Activated naive CD8-positive, alpha-beta T cell treated with anti-CD3 and anti-CD28 coated beads, Interleukin-2, amount 10 ng/mL, durations not matched to agents 7 days and 5 days (primary cell): ENCODE measurements around the gene CLIC4. TPM values are rescaled to one million over a fixed set of nuclear protein-coding genes. Genes with fewer than 3 reads are reported as not detected.

Experiments used
- ATAC-seq: fragments of 150-1000 bp; cut with Tn5 transposase; one replicate; pipeline ENCODE4 v1.10.0; 2021; ENCODE audit warnings: low read depth, moderate library complexity
- POLR2A ChIA-PET: fragments of 350-600 bp; sonication (Branson Sonifier 250); formaldehyde crosslinking; loops from one replicate; lab custom pipeline; 2021; ENCODE audit warnings: antibody characterized with exemption; lab: Charles Lee
- DNase-seq: peaks from one replicate; pipeline ENCODE4 v3.0.0; 2021
- H3K27ac Mint-ChIP-seq: one replicate; pipeline ENCODE4 v1.8.0; 2022; ENCODE audit warnings: mild to moderate bottlenecking, mixed read lengths
- H3K27me3 Mint-ChIP-seq: one replicate; pipeline ENCODE4 v1.8.0; 2022; ENCODE audit warnings: mild to moderate bottlenecking, moderate library complexity, mixed read lengths
- H3K36me3 Mint-ChIP-seq: one replicate; pipeline ENCODE4 v1.8.0; 2021; ENCODE audit warnings: mild to moderate bottlenecking, mixed read lengths
- H3K4me1 Mint-ChIP-seq: one replicate; pipeline ENCODE4 v1.8.0; 2021; ENCODE audit warnings: mixed read lengths
- H3K4me3 Mint-ChIP-seq: one replicate; pipeline ENCODE4 v1.8.0; 2022; ENCODE audit warnings: mild to moderate bottlenecking, moderate library complexity, mixed read lengths
- H3K9me3 Mint-ChIP-seq: one replicate; pipeline ENCODE4 v1.8.0; 2021; ENCODE audit warnings: mixed read lengths
- total RNA-seq, 2 experiments: library from RNA; stranded (reverse); gene quantifications; one replicate each; pipeline ENCODE4 v1.2.3, GENCODE V29; 2021

Gene CLIC4
- total RNA-seq, 2 experiments from 2014 or later: 9.1 to 9.8 TPM

DNA sequence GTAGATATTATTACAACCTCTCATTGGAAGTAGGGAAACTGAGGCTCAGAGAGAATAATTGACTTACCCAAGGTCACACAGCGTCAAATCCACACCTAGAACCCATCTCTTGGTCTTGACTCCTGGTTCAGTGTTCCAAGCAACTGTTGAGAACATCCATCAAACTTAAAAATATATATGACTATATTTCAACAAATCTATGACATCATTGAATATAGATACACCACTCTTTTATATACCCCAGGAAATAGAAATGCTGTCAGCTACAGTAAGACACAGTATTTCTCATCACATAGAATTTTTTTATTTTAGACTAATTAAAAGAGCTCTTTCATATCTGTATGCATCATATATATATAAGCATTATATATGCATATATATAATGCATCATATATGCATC, 127.9 kb downstream of the CLIC4 start:
- no peaks in the 10 kb centered on the region for H3K9me3 Mint-ChIP-seq
- peaks cover 6% of the 10 kb centered on the region for H3K4me1 Mint-ChIP-seq
- ATAC-seq (no peak), DNase-seq (no peak)
- no peak overlapping the region for H3K4me3 Mint-ChIP-seq
- peaks cover 24% of the 10 kb centered on the region for H3K27me3 Mint-ChIP-seq
- no peaks in the 10 kb centered on the region for H3K36me3 Mint-ChIP-seq
- no peak overlapping the region for H3K27ac Mint-ChIP-seq
- POLR2A ChIA-PET: no interaction called here

DNA sequence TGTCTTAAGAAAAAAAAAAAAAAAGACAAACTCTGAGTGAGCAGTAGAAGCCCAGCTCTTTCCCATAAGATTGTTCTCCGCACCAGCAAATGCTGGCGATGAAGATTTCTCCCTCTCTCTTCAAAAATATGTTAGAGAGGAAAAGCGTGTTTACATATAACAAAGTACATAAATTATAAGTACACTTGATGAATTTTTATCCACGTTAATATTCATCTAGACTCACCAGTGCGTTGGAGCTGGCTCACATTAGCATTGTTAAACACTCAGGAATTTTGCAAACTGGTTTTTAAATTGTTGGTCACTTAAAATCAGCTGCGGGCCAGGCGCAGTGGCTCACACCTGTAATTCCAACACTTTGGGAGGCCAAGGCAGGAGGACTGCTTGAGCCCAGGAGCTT, 128.8 kb downstream of the CLIC4 start:
- DNase-seq (no peak), ATAC-seq (no peak)
- no peak overlapping the region for H3K4me3 Mint-ChIP-seq
- peaks cover 31% of the 10 kb centered on the region for H3K27me3 Mint-ChIP-seq
- H3K9me3 Mint-ChIP-seq: no peaks in the 10 kb centered on the region
- no peak overlapping the region for H3K27ac Mint-ChIP-seq
- POLR2A ChIA-PET: no interaction called here
- peaks cover 6% of the 10 kb centered on the region for H3K4me1 Mint-ChIP-seq
- H3K36me3 Mint-ChIP-seq: no peaks in the 10 kb centered on the region

DNA sequence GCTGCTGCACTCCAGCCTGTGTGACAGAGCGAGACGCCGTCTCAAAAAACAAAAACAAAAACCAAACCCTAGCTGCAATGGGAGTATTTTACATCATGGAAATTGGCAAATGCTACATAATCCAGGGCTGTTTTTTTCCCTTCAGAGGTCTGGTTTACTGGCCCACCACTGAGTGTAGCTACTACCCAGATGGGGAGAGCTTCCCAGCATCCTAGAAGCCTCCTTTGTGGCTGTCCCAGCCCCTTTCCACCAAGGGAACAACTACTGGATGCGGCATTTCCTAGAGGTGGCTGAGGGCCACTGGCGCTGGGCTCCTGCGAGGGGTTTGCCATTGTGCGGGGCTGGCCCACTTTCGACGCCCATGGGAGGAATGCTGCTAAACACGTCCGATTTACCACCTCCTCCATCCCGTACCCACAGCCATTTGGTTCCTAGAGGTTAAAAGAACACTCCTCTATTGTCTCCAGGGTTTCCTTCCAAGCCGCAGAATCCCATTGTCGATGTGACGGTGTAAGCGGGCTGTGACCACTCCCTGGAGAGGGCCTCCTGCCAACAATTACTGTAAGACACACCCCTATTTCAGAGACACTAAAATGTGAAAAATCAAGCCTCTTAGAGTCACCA, 129.5 kb downstream of the CLIC4 start:
- DNase-seq: no peak
- peaks cover 32% of the 10 kb centered on the region for H3K27me3 Mint-ChIP-seq

DNA sequence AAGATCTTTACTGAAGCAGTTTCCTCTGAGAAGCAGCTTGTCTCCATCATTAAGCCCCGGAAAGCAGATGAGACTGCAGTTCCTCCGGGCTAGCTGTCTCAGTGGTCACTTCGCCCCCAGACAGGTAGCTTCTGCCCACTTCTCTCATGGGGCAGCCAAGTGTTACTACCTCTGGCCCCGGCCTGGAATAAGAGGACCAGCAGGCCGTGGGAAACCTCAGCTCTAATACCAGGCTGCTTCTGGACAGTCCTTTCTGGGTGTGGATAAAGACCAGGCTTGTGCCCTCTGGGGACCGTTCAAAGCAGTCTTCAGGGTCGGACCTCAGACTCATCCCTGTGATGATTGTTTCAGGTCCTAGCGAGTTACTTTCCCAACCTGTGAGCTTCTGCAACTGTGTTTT, 130.0 kb downstream of the CLIC4 start:
- H3K27ac Mint-ChIP-seq: no peak overlapping the region
- peaks cover 6% of the 10 kb centered on the region for H3K4me1 Mint-ChIP-seq
- peaks cover 3% of the 10 kb centered on the region for H3K9me3 Mint-ChIP-seq
- no peak overlapping the region for H3K4me3 Mint-ChIP-seq
- DNase-seq: no peak
- H3K36me3 Mint-ChIP-seq: no peaks in the 10 kb centered on the region
- no peak for ATAC-seq
- peaks cover 33% of the 10 kb centered on the region for H3K27me3 Mint-ChIP-seq
- POLR2A ChIA-PET: no interaction called here

More for the DNA sequence above, 129.5 kb downstream of the CLIC4 start:
- no peak for ATAC-seq
- Mint-ChIP-seq H3K9me3 (no peaks in the 10 kb centered on the region), H3K36me3 (no peaks in the 10 kb centered on the region), H3K4me1 (peaks cover 6% of the 10 kb centered on the region), H3K27ac (no peak overlapping the region), H3K4me3 (no peak overlapping the region)
- POLR2A ChIA-PET: no interaction called here

DNA sequence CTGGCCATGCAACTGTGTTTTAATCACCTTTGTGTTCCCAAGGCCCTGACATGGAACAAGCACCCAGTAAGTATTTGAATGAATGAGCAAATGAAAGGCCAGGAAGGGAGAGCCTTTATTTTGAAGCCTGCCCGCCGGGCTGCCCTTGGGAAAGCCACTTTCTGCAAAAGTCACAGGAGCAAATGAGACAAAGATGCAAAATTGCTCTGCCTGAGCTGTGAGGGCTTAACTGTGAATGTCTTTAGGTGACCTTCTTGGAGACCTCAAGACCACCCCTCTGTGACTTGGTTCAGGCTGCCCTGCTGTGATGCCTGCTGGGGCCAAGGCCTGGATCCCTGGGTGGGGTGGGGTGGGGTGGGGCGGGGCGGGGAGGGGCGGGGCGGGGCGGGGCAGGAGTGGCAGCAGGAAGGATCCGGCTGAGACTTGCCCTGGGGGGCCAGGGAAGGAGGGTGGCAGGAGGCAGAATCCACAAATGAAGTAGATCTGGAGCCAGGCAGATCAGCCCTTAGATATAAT, 130.8 kb downstream of the CLIC4 start:
- ATAC-seq (no peak), DNase-seq (no peak)
- no peaks in the 10 kb centered on the region for H3K36me3 Mint-ChIP-seq
- peaks cover 2% of the 10 kb centered on the region for H3K4me1 Mint-ChIP-seq
- H3K27ac Mint-ChIP-seq: no peak overlapping the region
- no peak overlapping the region for H3K4me3 Mint-ChIP-seq
- POLR2A ChIA-PET: no interaction called here
- peaks cover 3% of the 10 kb centered on the region for H3K9me3 Mint-ChIP-seq
- peaks cover 38% of the 10 kb centered on the region for H3K27me3 Mint-ChIP-seq

DNA sequence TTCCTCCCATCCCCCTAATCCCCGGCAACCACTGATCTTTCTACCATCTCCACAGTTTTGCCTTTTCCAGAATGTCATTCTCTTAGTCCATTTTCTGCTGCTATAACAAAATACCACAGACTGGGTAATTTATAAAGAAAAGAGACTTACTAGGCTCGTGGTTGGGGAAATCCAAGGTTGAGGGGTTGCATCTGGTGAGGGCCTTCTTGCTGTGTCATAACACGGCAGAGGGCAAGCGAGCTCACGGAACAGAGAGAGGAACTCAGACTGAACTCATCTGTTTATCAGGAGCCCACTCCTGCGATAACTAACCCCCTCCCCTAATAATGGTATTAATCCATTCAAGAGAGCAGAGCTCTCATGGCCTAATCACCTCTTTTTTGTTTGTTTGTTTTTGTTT, 132.8 kb downstream of the CLIC4 start:
- no peak for ATAC-seq
- no peak for DNase-seq
- H3K36me3 Mint-ChIP-seq: no peaks in the 10 kb centered on the region
- H3K9me3 Mint-ChIP-seq: peaks cover 8% of the 10 kb centered on the region
- peaks cover 47% of the 10 kb centered on the region for H3K27me3 Mint-ChIP-seq
- H3K4me3 Mint-ChIP-seq: no peak overlapping the region
- H3K27ac Mint-ChIP-seq: no peak overlapping the region
- no peaks in the 10 kb centered on the region for H3K4me1 Mint-ChIP-seq
- POLR2A ChIA-PET: no interaction called here

DNA sequence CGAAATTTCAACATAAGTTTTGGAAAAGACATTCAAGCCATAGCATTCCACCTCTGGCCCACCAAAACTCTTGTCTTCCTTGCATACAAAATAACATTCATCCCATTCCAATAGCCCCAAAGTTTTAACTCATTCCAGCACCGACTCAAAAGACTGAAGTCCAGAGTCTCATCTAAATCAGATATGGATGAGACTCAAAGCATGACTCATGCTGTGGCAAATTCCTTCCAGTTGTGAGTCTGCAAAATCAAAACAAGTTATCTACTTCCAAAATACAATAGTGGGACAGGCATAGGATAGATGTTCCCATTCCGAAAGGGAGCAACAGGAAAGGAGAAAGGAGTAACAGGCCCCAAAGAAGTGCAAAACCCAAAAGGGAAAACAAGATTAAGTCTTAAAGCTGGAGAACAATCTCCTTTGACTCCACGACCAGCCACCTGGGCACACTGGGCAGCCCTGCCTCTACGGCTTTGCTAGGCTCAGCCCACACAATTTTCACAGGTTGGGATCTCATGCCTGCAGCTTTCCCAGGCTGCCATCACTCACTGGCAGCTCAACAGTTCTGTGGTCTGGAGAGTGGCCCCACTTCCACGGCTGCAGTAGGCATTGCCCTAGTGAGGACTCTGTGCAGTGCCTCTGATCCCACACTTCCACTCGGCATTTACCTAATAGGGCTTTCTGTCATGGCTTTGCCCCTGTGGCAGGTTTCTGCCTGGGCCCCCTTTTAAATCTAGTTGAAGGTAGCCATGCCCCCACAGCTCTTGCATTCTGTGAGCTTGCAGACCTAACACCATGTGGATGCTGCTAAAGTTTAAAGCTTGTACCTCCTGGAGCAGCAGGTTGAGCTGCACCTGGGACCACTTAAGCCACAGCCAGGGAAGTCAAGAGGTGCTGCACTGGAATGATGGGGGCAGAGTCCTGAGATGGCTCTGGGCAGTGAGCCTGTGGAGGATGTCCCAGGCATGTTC, 133.8 kb downstream of the CLIC4 start:
- H3K9me3 Mint-ChIP-seq: peaks cover 9% of the 10 kb centered on the region
- POLR2A ChIA-PET: no interaction called here
- no peak for ATAC-seq
- DNase-seq: no peak
- no peaks in the 10 kb centered on the region for H3K4me1 Mint-ChIP-seq
- no peak overlapping the region for H3K27ac Mint-ChIP-seq
- H3K36me3 Mint-ChIP-seq: no peaks in the 10 kb centered on the region
- H3K4me3 Mint-ChIP-seq: no peak overlapping the region
- H3K27me3 Mint-ChIP-seq: peaks cover 54% of the 10 kb centered on the region

DNA sequence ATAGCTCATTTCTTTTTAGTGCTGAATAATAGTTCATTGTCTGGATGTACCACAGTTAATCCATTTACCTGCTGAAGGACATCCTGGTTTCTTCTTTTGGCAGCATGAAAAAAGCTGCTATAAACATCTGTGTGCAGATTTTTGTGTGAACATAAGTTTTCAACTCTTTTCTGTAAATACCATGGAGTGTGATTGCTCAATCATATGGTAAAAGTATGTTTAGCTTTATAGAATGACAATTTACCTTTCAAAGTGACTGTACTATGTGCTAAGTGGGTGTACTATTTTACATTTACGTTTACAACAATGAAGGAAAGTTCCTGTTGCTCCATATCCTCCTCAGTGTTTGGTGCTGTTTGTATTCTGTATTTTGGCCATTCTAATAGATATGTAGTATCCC, 135.8 kb downstream of the CLIC4 start:
- DNase-seq (no peak), ATAC-seq (no peak)
- no peak overlapping the region for H3K4me3 Mint-ChIP-seq
- peaks cover 17% of the 10 kb centered on the region for H3K9me3 Mint-ChIP-seq
- peaks cover 2% of the 10 kb centered on the region for H3K36me3 Mint-ChIP-seq
- POLR2A ChIA-PET: no interaction called here
- peaks cover 70% of the 10 kb centered on the region for H3K27me3 Mint-ChIP-seq
- H3K27ac Mint-ChIP-seq: no peak overlapping the region
- no peaks in the 10 kb centered on the region for H3K4me1 Mint-ChIP-seq

DNA sequence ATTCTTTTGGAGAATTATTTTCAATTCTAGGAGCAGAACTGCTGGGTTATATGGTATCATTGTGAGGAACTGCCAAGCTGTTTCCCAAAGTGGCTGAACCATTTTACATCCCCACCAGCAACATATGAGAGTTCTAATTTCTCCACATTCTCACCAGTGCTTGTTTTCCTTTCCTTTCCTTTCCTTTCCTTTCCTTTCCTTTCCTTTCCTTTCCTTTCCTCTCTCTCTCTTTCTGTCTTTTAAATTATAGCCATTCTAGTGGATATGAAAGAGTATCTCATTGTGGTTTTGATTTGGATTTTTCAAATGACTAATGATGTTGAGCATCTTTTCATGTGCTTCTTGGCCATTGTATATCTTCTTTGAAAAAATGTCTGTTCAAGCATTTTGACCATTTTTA, 139.5 kb downstream of the CLIC4 start:
- Mint-ChIP-seq H3K27me3 (peaks cover 58% of the 10 kb centered on the region), H3K4me1 (no peaks in the 10 kb centered on the region), H3K9me3 (peaks cover 17% of the 10 kb centered on the region), H3K27ac (no peak overlapping the region), H3K4me3 (no peak overlapping the region), H3K36me3 (peaks cover 2% of the 10 kb centered on the region)
- POLR2A ChIA-PET: no interaction called here
- no peak for DNase-seq
- ATAC-seq: no peak

DNA sequence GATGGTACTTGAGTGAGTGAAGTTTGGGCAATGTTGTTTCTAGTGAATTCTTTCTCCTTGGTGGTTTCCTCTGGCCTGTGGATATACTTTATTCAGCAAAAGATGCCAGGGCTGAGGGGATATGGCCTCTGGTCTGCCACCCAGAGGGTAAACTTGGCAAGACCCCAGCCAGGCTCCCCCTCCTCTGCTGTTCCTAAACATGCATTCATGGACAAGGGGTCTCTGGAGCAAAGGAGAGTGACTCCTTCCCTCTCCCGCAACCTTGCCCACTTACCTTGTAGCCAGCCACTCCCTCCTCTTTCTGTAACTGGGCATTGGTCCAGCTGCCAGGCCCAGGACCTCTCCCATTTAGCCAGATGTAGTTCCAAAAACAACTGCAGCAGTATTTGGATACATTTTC, 141.0 kb downstream of the CLIC4 start:
- POLR2A ChIA-PET: no interaction called here
- no peak overlapping the region for H3K27ac Mint-ChIP-seq
- no peaks in the 10 kb centered on the region for H3K4me1 Mint-ChIP-seq
- peaks cover 2% of the 10 kb centered on the region for H3K36me3 Mint-ChIP-seq
- H3K9me3 Mint-ChIP-seq: peaks cover 15% of the 10 kb centered on the region
- no peak for DNase-seq
- H3K4me3 Mint-ChIP-seq: no peak overlapping the region
- peaks cover 47% of the 10 kb centered on the region for H3K27me3 Mint-ChIP-seq
- ATAC-seq: no peak

DNA sequence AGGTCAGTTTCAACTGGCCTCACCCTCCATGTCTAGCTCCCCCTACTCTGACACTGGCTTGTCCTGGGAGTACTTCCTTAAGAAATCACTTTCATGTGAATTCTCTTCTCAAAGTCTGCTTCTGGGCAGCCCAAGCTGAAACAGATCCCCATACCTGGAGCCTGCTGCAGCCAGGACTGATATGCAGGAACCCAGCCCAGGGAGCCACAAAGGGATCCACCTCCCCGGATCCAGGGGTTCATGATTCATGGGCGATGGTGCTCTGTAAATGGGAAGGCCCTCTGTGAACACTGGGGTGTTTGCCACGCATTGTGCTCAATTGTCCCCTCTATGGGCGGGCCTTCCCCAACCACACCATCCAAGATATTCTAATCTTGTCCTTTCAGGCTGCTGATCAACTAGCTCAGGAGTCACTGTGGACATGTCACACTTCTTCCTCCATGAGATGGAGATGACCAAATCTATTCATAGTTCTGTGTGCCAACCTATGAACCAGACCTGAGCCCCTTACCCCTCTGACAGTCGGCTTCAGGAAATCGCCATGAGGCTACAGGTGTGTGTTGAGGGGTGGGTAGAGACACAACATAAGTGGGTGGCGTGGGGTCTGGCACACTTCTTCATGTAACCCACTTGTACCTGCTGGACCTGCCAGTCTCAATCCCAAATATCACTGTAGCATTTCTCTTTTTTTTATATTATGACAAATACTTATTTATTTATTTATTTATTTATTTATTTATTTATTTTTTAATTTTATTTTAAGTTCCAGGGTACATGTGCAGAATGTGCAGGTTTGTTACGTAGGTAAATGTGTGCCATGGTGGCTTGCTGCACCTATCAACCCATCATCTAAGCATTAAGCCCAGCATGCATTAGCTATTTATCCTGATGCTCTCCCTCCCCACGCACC, 143.1 kb downstream of the CLIC4 start:
- H3K4me1 Mint-ChIP-seq: no peaks in the 10 kb centered on the region
- DNase-seq (no peak), ATAC-seq (no peak)
- H3K27me3 Mint-ChIP-seq: peaks cover 28% of the 10 kb centered on the region
- H3K27ac Mint-ChIP-seq: no peak overlapping the region
- POLR2A ChIA-PET: no interaction called here
- H3K36me3 Mint-ChIP-seq: peaks cover 12% of the 10 kb centered on the region
- H3K4me3 Mint-ChIP-seq: no peak overlapping the region
- peaks cover 23% of the 10 kb centered on the region for H3K9me3 Mint-ChIP-seq

DNA sequence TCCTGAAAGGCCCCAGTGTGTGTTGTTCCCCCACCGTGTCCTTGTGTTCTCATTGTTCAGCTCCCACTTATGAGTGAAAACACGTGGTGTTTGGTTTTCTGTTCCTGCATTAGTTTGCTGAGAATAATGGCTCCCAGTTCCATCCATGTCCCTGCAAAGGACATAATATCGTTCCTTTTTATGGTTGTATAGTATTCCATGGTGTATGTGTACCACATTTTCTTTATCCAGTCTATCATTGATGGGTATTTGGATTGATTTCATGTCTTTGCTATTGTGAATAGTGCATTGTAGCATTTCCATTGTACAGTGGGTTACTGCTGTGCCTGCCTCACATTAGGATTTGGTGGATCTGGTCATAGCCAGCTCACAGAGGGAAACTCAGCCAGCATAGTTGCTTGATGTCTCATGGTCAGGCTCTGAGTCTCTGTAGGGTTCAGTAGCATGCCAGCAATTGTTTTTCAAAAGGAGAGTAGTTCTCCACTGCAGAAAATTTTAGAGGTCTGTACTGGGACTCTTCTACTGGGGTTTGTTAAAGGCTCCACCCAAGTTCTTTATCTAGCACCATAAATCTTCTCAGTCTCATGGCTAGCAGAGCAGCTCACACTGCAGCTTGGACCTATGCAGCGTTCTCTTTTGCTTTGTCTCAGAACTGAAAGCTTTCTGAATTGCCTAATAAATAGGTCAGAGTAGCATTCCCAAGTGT, 143.9 kb downstream of the CLIC4 start:
- DNase-seq: no peak
- POLR2A ChIA-PET: no interaction called here
- ATAC-seq: no peak
- Mint-ChIP-seq H3K4me3 (no peak overlapping the region), H3K36me3 (peaks cover 12% of the 10 kb centered on the region), H3K4me1 (no peaks in the 10 kb centered on the region), H3K27me3 (peaks cover 20% of the 10 kb centered on the region), H3K9me3 (peaks cover 21% of the 10 kb centered on the region), H3K27ac (no peak overlapping the region)
